ENCODE measurements around the gene FGF13.

The FGF13 gene

DNA sequence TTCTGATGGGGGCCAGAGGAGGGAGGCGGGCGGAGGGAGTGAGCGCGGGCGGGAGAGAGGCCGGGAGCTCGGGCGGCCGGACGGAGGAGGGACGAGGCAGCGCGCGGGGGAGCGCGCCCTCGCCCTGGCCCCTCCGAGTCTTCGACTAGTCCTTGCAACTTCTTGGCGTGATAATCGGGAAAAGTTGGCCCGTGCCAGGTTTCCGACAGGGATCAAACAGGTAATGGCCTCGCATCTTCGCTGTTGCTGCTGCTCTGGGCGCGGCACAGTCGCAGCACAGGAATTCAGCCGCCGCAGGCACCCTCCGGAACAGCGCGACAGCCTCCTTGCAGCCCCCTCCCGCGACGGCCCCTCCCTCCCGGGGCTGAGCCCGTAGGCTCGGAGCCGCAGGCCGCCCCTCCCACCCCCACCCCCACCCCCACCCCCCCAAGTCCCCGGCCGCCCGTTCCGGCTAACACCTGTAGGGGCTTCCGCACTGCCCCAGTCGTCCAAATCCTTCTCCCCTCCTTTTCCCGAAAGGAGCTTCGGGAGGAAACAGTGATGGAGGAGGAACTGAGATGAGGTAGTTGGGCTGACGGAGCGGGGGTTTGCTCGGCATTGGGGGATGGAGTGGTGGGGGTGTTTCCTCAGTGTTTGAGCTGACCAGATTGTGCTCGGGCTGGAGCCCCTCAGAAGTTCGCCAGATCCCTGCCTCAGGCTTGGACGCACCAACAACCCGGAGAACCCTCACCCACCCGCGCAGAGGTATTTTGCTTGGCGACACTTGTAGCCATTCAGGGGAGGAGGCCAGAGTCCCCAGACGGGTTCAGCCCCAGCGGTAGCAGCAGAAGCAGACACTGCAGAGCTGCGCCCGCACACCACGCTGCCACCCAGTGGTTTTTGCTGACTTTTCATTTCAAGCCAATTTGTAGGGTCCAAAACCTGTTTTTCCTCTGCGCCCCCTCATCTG is at the start of gene FGF13:
Gene FGF13 (minus strand): TSS at position 319 of the 949 bp plus-strand sequence. CDS start 714 bp downstream, outside the sequence.
- Mint-ChIP-seq H3K4me3 (no peak within 1 kb of the TSS), H3K9me3 (no peaks in the 10 kb centered on the region), H3K4me1 (no peaks in the 10 kb centered on the region), H3K27me3 (peaks cover 15% of the 10 kb centered on the region), H3K36me3 (no peaks in the 10 kb centered on the region), H3K27ac (no peak within 1 kb of the TSS)

DNA sequence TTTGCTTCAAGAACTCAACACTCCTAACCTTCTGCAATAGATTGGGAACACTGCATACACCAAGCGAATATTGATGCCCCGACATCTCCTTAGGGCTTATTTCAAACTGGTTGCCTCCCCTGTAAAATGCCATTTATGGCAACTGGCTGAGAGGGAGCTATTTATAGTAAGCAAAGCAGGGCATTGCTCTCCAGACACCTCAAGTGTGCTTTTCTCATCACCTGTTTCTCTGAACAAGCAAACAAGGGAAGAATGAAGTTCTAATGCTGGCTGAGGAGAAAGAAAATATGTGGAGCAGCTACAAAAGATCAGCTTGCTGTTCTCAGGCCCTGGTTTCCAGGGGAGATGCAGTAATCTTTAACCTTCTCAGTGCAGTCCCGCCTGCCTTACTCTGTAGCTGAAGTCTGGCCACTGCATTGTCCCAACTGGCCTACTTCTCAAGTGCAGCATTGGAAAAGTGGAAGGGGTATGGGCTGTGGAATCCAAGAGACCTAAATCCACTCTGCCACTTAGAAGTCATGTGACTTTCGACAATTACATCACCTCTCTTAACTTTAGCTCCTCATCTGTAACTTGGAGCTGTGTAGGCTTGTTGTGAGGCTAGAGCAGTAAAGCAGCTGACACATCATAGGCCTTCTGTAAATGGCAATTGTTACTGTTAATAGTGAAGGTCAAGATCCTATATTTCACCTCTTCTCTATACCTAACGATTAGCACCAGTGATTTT is 47.9 kb upstream of the FGF13 start:
- no peaks in the 10 kb centered on the region for H3K36me3 Mint-ChIP-seq
- no peaks in the 10 kb centered on the region for H3K9me3 Mint-ChIP-seq
- H3K27ac Mint-ChIP-seq, result no peak overlapping the region
- H3K4me1 Mint-ChIP-seq, result no peaks in the 10 kb centered on the region
- peaks cover 1% of the 10 kb centered on the region for H3K27me3 Mint-ChIP-seq
- no peak overlapping the region for H3K4me3 Mint-ChIP-seq

DNA sequence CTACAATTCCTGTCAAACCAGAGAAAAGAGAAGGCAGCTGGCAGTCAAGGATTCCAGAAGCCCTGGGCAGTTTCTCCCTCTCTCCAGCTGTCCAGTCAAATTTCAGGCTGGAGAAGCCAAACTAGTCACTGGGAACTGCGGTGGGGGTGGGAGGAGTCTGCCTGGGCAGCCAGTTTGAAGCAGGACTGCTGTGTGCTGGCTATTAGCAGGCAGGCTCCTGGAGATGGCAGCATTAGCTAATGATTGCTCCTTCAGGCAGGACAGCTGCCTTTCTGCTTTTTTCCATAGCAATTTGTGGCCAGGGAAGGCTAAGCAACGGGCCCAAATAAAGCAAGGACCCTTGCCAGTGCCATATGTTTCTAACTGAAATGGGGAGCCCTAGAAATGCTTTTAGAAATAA is 44.7 kb upstream of the FGF13 start:
- H3K9me3 Mint-ChIP-seq, result no peaks in the 10 kb centered on the region
- peaks cover 1% of the 10 kb centered on the region for H3K27me3 Mint-ChIP-seq
- no peaks in the 10 kb centered on the region for H3K36me3 Mint-ChIP-seq
- no peak overlapping the region for H3K4me3 Mint-ChIP-seq
- H3K27ac Mint-ChIP-seq, result no peak overlapping the region
- H3K4me1 Mint-ChIP-seq, result no peaks in the 10 kb centered on the region

DNA sequence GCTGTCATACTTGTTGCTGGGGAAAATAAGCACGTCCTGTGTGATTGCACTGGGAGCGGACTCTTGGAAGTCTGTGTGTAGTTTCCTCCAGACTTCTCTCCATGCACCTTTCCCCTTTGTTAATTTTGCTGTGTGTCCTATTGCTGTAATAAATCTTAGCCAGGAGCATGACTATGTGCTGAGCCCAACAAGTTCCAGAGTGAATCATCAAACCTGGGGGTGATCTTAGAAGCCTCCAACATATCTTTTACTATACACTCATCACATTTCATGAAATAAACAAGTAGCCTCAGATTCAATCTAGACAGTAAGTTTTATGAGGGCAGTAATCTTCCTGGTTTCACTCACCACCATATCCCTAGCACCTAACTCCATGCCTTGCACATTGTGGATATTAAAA is 43.3 kb upstream of the FGF13 start:
- Mint-ChIP-seq H3K36me3 (no peaks in the 10 kb centered on the region), H3K4me3 (no peak overlapping the region), H3K27me3 (peaks cover 1% of the 10 kb centered on the region), H3K9me3 (no peaks in the 10 kb centered on the region), H3K4me1 (no peaks in the 10 kb centered on the region), H3K27ac (no peak overlapping the region)

DNA sequence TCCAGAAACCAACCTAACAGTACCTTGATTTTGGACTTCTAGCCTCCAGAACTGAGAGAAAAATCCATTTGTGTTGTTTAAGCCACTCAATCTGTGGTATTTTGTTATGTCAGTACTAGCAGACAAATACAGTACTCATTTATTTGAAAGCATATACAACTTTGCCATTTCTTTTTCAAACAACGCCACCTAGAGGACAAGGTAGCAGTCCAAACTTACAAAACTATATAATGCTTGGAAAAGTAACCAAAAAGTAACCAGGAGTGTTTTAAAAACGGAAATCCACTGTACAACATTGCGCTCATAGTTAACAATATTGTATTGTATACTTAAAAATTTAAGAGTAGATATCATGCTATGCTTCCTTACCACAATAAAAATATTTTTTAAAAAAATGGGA is 37.0 kb upstream of the FGF13 start:
- H3K27ac Mint-ChIP-seq, result no peak overlapping the region
- no peak overlapping the region for H3K4me3 Mint-ChIP-seq
- no peaks in the 10 kb centered on the region for H3K9me3 Mint-ChIP-seq
- H3K4me1 Mint-ChIP-seq, result no peaks in the 10 kb centered on the region
- peaks cover 1% of the 10 kb centered on the region for H3K27me3 Mint-ChIP-seq
- H3K36me3 Mint-ChIP-seq, result no peaks in the 10 kb centered on the region

DNA sequence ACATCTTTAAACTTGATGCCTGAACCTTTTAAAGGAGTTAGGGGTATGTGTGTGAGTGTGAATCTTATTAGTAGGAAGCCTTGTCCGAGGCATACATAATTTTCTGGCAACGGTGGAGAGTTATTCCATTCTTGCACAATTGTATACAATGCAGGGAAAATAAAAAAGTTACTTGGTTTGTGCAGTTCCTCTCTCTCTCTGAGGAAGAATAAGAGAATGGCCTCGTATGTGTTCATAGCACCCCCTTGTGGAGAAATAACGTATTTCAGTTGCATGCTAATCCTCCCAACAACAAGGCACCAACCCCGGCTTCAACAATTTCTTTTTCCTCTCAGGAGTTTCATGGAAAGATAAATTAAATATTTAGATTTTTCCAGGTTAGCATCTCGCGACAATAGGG is 33.7 kb upstream of the FGF13 start:
- no peaks in the 10 kb centered on the region for H3K4me1 Mint-ChIP-seq
- H3K4me3 Mint-ChIP-seq, result no peak overlapping the region

DNA sequence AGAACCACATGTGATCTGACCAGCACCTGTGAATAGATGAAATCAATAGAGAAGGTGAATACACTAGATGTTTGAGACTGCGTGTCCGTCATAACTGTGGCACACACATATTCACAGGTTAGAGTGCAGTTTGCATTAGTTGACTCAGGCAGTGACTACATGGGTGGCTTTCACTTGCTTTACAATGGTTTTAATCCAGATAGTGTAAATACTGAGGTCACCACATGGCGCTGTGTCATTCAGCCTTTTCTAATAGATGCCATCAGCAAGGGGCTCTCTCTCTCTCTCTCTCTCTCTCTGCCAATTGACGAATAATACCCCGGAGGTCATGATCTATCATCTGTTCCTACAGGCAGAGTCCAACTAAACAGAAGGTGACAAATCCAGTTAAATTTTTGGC is 30.7 kb upstream of the FGF13 start:
- H3K36me3 Mint-ChIP-seq, result no peaks in the 10 kb centered on the region
- no peaks in the 10 kb centered on the region for H3K4me1 Mint-ChIP-seq
- H3K9me3 Mint-ChIP-seq, result no peaks in the 10 kb centered on the region
- H3K4me3 Mint-ChIP-seq, result no peak overlapping the region
- no peak overlapping the region for H3K27ac Mint-ChIP-seq
- H3K27me3 Mint-ChIP-seq, result no peaks in the 10 kb centered on the region

More for the DNA sequence above, 33.7 kb upstream of the FGF13 start:
- Mint-ChIP-seq H3K36me3 (no peaks in the 10 kb centered on the region), H3K9me3 (no peaks in the 10 kb centered on the region), H3K27me3 (peaks cover 1% of the 10 kb centered on the region), H3K27ac (no peak overlapping the region)

DNA sequence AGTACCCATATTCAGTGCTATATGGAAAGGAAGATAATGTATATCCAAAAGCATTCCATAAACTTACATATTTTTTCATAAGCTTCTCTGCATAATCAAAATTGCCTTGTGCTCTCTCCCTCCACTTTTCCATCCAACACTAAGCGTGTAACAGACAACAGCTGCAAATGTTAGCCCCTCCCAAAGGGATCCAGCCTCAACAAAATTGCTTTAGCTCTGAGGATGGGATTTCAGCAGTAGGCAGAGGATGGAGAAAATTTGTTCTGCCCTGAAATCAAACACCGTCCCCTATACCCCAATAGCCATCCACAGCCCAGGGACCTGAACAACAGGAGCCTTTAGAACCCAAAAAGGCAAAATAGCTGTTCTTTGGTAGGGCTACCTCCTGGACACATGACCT is 28.8 kb upstream of the FGF13 start:
- Mint-ChIP-seq H3K4me1 (no peaks in the 10 kb centered on the region), H3K9me3 (no peaks in the 10 kb centered on the region), H3K4me3 (no peak overlapping the region), H3K27ac (no peak overlapping the region), H3K36me3 (no peaks in the 10 kb centered on the region), H3K27me3 (no peaks in the 10 kb centered on the region)

DNA sequence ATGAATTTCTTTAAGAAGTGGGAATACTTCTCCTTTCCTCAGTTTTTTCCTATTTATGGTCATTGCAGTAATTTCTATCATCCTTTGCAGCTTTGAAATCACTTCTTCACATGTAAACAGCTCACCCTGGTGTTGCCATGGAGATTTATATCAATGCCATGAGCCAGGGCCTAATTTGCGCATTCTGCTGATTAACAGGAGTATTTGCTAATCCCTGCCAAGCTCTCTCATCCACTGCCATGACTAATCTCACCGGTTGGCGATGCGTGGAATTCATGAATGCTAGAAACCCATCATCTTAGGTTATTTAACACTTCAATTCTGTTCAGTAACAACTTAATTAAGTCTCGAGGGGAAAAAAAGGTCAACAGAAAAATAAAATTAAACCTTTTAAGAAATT is 11.8 kb upstream of the FGF13 start:
- no peaks in the 10 kb centered on the region for H3K4me1 Mint-ChIP-seq
- H3K4me3 Mint-ChIP-seq, result no peak overlapping the region
- H3K27ac Mint-ChIP-seq, result no peak overlapping the region
- H3K27me3 Mint-ChIP-seq, result no peaks in the 10 kb centered on the region
- H3K36me3 Mint-ChIP-seq, result no peaks in the 10 kb centered on the region
- no peaks in the 10 kb centered on the region for H3K9me3 Mint-ChIP-seq

DNA sequence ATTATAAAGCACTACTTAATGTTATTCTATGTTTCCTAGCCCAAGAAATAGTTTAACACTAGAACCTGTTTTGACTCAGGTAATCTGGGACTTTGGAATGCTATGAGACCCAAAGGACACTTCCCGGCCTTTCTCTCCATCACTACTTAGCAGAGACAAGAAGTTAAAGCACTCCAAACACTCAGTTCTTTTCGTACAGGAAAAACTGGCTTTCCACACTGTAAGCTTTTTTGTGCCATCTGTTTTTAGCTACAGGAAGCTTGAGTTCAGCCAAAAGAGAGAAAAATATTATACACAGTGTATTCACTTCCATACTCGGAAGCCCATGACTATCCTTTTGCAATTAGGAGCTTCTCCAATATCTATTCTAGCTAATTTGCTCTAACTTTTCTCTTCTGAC is 7.9 kb upstream of the FGF13 start:
- Mint-ChIP-seq H3K36me3 (no peaks in the 10 kb centered on the region), H3K9me3 (no peaks in the 10 kb centered on the region), H3K27me3 (peaks cover 3% of the 10 kb centered on the region), H3K27ac (no peak overlapping the region), H3K4me3 (no peak overlapping the region), H3K4me1 (no peaks in the 10 kb centered on the region)

DNA sequence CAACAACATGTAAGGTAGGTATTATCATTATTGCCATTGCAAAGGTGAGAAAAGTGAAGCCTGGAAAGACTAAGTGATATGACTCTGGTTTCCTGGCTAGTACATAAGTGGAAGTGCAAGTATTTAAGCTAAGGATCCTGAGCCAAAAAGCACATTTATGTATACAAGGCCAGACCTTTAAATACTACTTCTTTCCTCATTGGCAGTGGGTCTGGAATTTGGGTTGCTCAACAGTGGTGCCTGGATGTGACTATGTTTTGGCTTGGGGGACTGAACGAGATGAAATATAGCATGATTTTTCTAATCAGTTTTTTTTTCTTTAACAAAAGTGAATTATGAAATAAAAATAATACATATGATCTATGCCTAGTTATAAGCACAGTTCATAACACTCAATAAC is 7.4 kb upstream of the FGF13 start:
- Mint-ChIP-seq H3K27ac (no peak overlapping the region), H3K9me3 (no peaks in the 10 kb centered on the region), H3K36me3 (no peaks in the 10 kb centered on the region), H3K27me3 (peaks cover 3% of the 10 kb centered on the region), H3K4me3 (no peak overlapping the region), H3K4me1 (no peaks in the 10 kb centered on the region)

DNA sequence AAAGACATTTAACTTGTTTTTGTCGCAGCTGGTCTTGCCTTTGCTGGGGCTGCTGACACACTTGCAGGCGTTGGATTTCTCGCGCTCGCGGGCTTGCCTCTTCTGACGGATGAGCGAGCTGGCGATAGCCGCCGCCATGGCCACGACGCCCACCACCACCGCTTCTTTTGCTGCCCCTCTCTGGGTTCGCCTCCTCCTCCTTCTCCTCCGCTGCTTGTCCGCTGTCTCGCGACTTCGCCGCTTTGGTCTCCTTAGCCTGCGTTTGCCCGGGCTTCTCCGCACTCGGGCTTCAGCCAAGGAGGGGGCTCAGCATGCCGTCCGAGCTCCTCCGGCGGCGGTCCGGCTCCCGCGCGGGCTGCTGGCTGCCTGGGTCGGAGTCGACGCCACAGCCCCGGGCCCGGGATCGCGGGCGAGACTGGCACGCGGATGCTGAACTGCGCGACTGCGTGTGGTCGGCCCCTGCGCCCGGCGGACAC is 613 bp downstream of the FGF13 start:
- H3K4me3 Mint-ChIP-seq, result no peak overlapping the region
- no peaks in the 10 kb centered on the region for H3K9me3 Mint-ChIP-seq
- no peaks in the 10 kb centered on the region for H3K4me1 Mint-ChIP-seq
- H3K36me3 Mint-ChIP-seq, result no peaks in the 10 kb centered on the region
- no peak overlapping the region for H3K27ac Mint-ChIP-seq
- H3K27me3 Mint-ChIP-seq, result peaks cover 15% of the 10 kb centered on the region

DNA sequence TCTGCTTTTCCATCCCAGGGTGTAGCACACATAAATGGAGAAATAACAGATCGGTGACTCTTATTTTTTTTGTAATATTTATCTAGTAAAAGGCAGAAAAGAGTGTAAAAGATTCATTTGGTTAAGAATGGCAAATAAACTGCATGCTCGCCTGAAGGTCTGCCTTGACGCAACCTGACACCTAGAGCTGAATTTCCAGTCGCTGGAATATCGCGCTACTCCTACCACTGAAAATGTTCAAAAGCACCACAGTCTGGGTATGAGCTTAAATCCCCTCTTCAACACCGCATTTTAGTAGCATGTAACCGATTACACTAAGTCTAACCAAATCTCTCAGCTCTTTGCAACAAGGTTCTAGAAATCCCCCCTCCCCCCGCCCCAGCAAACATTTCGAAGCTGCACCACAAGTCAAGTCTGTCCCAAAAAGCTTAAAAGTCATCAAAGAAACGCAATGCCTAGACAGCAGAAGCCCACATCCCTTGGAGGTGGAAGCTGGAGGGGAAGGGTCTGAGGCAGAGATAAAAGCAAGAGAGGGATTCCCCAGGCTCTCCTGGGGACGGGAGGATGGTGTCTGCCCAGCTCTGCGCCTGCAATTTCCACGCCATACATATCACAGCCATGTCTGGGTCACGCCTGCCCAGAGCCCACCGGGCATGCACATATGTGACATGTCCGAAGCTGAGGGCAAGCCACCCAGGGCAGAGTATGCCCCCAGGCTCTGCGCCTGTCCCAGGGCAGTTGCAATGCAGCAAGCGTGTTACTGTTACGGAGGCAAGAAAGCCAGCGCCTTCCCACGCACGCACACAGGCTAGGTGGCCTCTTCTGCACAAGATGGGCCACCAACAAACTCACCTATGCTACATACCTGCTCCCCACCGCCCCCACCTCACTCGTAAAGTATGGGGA is 1.4 kb downstream of the FGF13 start:
- Mint-ChIP-seq H3K36me3 (no peaks in the 10 kb centered on the region), H3K9me3 (no peaks in the 10 kb centered on the region), H3K4me3 (no peak overlapping the region), H3K27me3 (peaks cover 15% of the 10 kb centered on the region), H3K4me1 (no peaks in the 10 kb centered on the region), H3K27ac (no peak overlapping the region)

DNA sequence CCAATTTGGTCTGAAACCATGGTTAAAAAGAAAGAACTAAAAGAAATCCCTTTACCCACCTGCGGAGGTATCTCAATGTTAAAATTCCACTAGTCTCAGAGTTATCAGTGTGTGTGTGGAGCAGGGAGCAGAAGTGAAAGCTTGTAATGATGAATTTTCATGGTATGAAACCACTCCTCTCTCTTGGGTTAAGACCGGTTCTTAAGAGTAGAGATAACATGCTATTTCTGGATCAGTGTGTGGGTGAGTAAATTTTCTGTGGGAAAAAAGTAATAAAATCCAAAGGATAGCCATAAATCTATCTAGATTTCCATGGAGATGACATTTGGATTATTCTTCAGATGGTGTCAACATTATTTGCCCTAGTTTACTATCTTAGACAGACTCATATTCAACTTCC is 3.2 kb downstream of the FGF13 start:
- Mint-ChIP-seq H3K4me3 (no peak overlapping the region), H3K27me3 (peaks cover 10% of the 10 kb centered on the region), H3K9me3 (no peaks in the 10 kb centered on the region), H3K4me1 (no peaks in the 10 kb centered on the region), H3K36me3 (no peaks in the 10 kb centered on the region), H3K27ac (no peak overlapping the region)

DNA sequence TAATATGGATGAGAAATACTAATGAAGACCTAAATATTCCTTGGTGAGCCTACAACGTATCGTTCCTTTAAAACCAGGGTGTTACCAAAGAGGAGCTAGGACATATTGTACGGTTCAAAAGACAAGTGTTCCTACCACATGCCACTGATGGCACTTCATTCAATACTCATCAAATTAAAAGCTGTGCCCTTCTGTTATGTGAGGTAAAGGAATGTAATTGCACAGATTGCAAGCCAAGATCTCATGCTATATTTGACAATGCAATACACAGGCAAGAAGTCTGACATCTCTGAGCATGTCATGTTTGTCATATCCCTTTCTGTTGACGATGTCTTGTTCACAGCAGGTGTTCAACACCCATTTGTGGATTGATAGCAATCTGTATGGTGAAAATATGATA is 6.9 kb downstream of the FGF13 start:
- Mint-ChIP-seq H3K27me3 (peaks cover 6% of the 10 kb centered on the region), H3K4me1 (no peaks in the 10 kb centered on the region), H3K27ac (no peak overlapping the region), H3K9me3 (no peaks in the 10 kb centered on the region), H3K36me3 (no peaks in the 10 kb centered on the region), H3K4me3 (no peak overlapping the region)
